ENCODE measurements around the gene HOXB1. TPM values are rescaled to one million over a fixed set of nuclear protein-coding genes. Genes with fewer than 3 reads are reported as not detected.

The HOXB1 gene
- total and polyA plus RNA-seq, 4 donors = not detected

DNA sequence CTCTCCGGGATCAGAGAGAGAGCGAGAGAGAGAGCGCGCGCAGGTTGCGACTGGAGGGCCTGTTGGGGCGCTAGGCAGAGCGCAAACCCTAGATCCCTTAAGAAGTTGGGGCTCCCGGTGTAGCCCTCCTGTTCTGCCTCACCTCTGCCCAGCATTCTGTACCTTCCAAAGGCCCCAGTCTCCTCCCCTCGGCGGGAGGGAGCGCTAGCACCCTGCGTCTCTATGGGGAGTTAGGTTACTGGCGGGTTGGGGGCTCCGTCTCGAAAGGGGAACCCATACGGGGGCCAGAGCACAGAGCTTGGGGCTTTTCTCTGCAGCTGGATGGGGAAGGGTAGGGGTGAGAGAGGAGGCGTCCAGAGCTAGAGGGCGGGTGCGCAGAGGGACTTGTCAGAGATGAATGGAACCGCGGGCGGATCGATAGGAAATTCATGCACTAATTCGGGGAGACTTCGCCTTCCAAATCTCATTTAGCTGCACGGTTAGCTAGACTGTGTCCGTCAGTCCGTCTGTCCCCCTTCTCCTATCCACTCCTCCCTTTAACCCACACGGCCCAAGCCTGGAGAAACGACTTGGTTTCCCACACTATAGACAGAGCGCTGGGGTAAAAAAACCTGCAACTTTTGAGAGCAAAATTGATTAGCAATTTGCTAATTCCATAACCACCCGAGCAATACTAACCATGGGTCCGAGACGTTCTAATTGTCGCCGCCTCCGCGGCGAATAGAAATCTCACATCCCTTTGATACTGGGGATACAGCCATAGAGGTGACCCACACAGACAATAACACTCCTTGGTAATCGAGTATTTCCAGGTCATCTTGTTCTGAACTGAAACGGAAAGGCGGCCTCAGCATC is 48.0 kb upstream of the HOXB1 start:
- no peaks in the 10 kb centered on the region for H3K36me3 ChIP-seq (ENCODE audit: control insufficient read depth in 4 of 4, insufficient read depth in 3 of 4, low read depth in 1 of 4, low read length in 3 of 4)
- H3K4me3 ChIP-seq (ENCODE audit: low read depth in 1 of 3, low read length in 3 of 3) = peak overlapping the region in 1 of 3 donors; percentile 46
- 9% methylated on average over 43 of the region's 43 CpGs for WGBS
- H3K27ac ChIP-seq (ENCODE audit: low read depth in 1 of 2, low read length in 2 of 2) = peak overlapping the region; percentile 51 to 65
- no peaks in the 10 kb centered on the region for H3K9me3 ChIP-seq (ENCODE audit: control insufficient read depth in 4 of 4, low read length in 3 of 4)
- DNase-seq (ENCODE audit: low spot score) = no peak
- H3K27me3 ChIP-seq (ENCODE audit: control insufficient read depth in 4 of 4, insufficient read depth in 4 of 4, low read length in 3 of 4) = peaks cover 4 to 25% (median 7%) of the 10 kb centered on the region in 4 donors
- TF ChIP-seq, protein P1, sequence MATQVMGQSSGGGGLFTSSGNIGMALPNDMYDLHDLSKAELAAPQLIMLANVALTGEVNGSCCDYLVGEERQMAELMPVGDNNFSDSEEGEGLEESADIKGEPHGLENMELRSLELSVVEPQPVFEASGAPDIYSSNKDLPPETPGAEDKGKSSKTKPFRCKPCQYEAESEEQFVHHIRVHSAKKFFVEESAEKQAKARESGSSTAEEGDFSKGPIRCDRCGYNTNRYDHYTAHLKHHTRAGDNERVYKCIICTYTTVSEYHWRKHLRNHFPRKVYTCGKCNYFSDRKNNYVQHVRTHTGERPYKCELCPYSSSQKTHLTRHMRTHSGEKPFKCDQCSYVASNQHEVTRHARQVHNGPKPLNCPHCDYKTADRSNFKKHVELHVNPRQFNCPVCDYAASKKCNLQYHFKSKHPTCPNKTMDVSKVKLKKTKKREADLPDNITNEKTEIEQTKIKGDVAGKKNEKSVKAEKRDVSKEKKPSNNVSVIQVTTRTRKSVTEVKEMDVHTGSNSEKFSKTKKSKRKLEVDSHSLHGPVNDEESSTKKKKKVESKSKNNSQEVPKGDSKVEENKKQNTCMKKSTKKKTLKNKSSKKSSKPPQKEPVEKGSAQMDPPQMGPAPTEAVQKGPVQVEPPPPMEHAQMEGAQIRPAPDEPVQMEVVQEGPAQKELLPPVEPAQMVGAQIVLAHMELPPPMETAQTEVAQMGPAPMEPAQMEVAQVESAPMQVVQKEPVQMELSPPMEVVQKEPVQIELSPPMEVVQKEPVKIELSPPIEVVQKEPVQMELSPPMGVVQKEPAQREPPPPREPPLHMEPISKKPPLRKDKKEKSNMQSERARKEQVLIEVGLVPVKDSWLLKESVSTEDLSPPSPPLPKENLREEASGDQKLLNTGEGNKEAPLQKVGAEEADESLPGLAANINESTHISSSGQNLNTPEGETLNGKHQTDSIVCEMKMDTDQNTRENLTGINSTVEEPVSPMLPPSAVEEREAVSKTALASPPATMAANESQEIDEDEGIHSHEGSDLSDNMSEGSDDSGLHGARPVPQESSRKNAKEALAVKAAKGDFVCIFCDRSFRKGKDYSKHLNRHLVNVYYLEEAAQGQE (IDR thresholded peaks at IDR 0.05) = no peak
- TF ChIP-seq HNF4A (conservative IDR thresholded peaks at IDR 0.05) (no peak), GABPA (IDR thresholded peaks at IDR 0.05 in 1 of 2, conservative IDR thresholded peaks at IDR 0.05 in 1 of 2) (no peak), RAD21 (IDR thresholded peaks at IDR 0.05) (no peak), TAF1 (conservative IDR thresholded peaks at IDR 0.05) (no peak), SP1 (IDR thresholded peaks at IDR 0.05) (no peak), HNF4G (IDR thresholded peaks at IDR 0.05) (no peak), RXRA (IDR thresholded peaks at IDR 0.05) (no peak), EGR1 (IDR thresholded peaks at IDR 0.05; ENCODE audit: low read depth in 2 of 2) (no peak), YY1 (IDR thresholded peaks at IDR 0.05) (no peak), JUND (IDR thresholded peaks at IDR 0.05) (no peak), FOXA2 (IDR thresholded peaks at IDR 0.05) (no peak), NR2F2 (IDR thresholded peaks at IDR 0.05) (no peak), FOXA1 (IDR thresholded peaks at IDR 0.05) (no peak)
- TF ChIP-seq, protein P2, sequence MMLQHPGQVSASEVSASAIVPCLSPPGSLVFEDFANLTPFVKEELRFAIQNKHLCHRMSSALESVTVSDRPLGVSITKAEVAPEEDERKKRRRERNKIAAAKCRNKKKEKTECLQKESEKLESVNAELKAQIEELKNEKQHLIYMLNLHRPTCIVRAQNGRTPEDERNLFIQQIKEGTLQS (IDR thresholded peaks at IDR 0.05) = no peak
- TF ChIP-seq, protein P3, sequence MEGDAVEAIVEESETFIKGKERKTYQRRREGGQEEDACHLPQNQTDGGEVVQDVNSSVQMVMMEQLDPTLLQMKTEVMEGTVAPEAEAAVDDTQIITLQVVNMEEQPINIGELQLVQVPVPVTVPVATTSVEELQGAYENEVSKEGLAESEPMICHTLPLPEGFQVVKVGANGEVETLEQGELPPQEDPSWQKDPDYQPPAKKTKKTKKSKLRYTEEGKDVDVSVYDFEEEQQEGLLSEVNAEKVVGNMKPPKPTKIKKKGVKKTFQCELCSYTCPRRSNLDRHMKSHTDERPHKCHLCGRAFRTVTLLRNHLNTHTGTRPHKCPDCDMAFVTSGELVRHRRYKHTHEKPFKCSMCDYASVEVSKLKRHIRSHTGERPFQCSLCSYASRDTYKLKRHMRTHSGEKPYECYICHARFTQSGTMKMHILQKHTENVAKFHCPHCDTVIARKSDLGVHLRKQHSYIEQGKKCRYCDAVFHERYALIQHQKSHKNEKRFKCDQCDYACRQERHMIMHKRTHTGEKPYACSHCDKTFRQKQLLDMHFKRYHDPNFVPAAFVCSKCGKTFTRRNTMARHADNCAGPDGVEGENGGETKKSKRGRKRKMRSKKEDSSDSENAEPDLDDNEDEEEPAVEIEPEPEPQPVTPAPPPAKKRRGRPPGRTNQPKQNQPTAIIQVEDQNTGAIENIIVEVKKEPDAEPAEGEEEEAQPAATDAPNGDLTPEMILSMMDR (IDR thresholded peaks at IDR 0.05; ENCODE audit: low read depth, low read length, missing input control) = no peak
- TF ChIP-seq, protein P4, sequence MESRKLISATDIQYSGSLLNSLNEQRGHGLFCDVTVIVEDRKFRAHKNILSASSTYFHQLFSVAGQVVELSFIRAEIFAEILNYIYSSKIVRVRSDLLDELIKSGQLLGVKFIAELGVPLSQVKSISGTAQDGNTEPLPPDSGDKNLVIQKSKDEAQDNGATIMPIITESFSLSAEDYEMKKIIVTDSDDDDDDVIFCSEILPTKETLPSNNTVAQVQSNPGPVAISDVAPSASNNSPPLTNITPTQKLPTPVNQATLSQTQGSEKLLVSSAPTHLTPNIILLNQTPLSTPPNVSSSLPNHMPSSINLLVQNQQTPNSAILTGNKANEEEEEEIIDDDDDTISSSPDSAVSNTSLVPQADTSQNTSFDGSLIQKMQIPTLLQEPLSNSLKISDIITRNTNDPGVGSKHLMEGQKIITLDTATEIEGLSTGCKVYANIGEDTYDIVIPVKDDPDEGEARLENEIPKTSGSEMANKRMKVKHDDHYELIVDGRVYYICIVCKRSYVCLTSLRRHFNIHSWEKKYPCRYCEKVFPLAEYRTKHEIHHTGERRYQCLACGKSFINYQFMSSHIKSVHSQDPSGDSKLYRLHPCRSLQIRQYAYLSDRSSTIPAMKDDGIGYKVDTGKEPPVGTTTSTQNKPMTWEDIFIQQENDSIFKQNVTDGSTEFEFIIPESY (IDR thresholded peaks at IDR 0.05) = no peak
- TF ChIP-seq, protein P5, sequence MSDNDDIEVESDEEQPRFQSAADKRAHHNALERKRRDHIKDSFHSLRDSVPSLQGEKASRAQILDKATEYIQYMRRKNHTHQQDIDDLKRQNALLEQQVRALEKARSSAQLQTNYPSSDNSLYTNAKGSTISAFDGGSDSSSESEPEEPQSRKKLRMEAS (IDR thresholded peaks at IDR 0.05) = no peak
- H3K4me1 ChIP-seq (ENCODE audit: control insufficient read depth in 4 of 4, insufficient read depth in 4 of 4, low read length in 3 of 4) = peaks cover 0 to 6% (median 3%) of the 10 kb centered on the region in 4 donors
- peak overlapping the region in 1 of 2 donors; percentile 20 for H3K9ac ChIP-seq (ENCODE audit: low read depth in 1 of 2, low read length in 2 of 2)
